Right lobe of liver (tissue), 6 donors: ENCODE results near the gene TBC1D2. TPM values are rescaled to one million over a fixed set of nuclear protein-coding genes. Genes with fewer than 3 reads are reported as not detected.

Source experiments
- ATAC-seq, 4 donors: fragments of 200-7000 bp; cut with Tn5 transposase; one replicate each; pipeline ENCODE4 v1.9.1; 2020; ENCODE audit warnings: mild to moderate bottlenecking in 4 of 4, moderate library complexity in 4 of 4
- DNase-seq, 3 donors: peaks; one replicate each; pipeline ENCODE4 v3.0.0-alpha.2; 2020
- H3K27ac ChIP-seq, 3 donors: fragments of 200-600 bp; one replicate each; pipeline ENCODE4 v1.8.0; 2022
- H3K27me3 ChIP-seq, 2 donors: fragments of 200-600 bp; one replicate each; pipeline ENCODE4 v1.8.0; 2022
- H3K36me3 ChIP-seq, 4 donors: fragments of 200-600 bp; sonication (generic) in 1 of 4; one replicate each; pipeline versions ENCODE4 v1.5.1 to v1.8.0; 2017 to 2022; ENCODE audit warnings: control low read depth in 1 of 4
- H3K4me1 ChIP-seq, 4 donors: fragments of 200-600 bp; sonication (generic) in 1 of 4; one replicate each; pipeline versions ENCODE4 v1.5.1 to v1.8.0; 2017 to 2022; ENCODE audit warnings: control low read depth in 1 of 4
- H3K4me3 ChIP-seq, 3 donors: fragments of 200-600 bp; one replicate each; pipeline ENCODE4 v1.8.0; 2022
- H3K9me3 ChIP-seq, 4 donors: fragments of 200-600 bp; sonication (generic) in 1 of 4; one replicate each; pipeline versions ENCODE4 v1.5.1 to v1.8.0; 2017 to 2022; ENCODE audit warnings: control low read depth in 1 of 4
- POLR2A ChIP-seq: fragments of 450-650 bp; IDR thresholded peaks from one replicate; pipeline ENCODE4 v1.6.1; 2017; ENCODE audit warnings: antibody characterized with exemption, mild to moderate bottlenecking
- WGBS: methylation state at CpG from one replicate; pipeline ENCODE4 v1.1.6; 2018; ENCODE audit warnings: low coverage, low lambda C conversion rate; ENCODE audit not compliant: insufficient coverage; ENCODE audit errors: missing lambda C conversion rate; 5-methylcytosine and 5-hydroxymethylcytosine counted together
- intact Hi-C, 2 donors: fragments of 100-400 bp; cut with DNase I; formaldehyde crosslinking; loops; one replicate each; pipeline versions ENCODE4 v1.11.2 to v1.14.1; 2022
- total RNA-seq, 6 experiments: library from RNA; depleted of rRNA in 2 of 6; stranded (reverse); fragments of >200 nt in 2 of 6; fragmentation: NEBNext Ultra II Directional in 3 of 6; extraction: Animal tissue kit (Norgen Biotek cat#: 25700) in 3 of 6; gene quantifications; one replicate each; pipeline versions ENCODE4 v1.1.0 to v1.2.4, GENCODE V29; 2016 to 2023
- TF ChIP-seq, protein P1 (sequence below), 4 donors: fragments of 200-600 bp in 3 of 4; fragments of 450-650 bp in 1 of 4; IDR thresholded peaks; one replicate each; pipeline versions ENCODE4 v1.5.1 to v1.8.0; 2016 to 2022; ENCODE audit warnings: antibody characterized with exemption in 4 of 4, mild to moderate bottlenecking in 2 of 4
- donor health status: DM: no; HTN: yes; CAD: no.
- donor health status: DM: no; HTN: no; CAD: no.
- donor health status: DM: no; HTN: no; CAD: no.
- donor health status: DM: no; HTN: yes; CAD: no.
- donor health status: DM: no; HTN: yes; CAD: no.

TBC1D2 gene
- total RNA-seq, 6 experiments from 2014 or later: 5.1 to 17.5 (median 9.7) TPM

DNA sequence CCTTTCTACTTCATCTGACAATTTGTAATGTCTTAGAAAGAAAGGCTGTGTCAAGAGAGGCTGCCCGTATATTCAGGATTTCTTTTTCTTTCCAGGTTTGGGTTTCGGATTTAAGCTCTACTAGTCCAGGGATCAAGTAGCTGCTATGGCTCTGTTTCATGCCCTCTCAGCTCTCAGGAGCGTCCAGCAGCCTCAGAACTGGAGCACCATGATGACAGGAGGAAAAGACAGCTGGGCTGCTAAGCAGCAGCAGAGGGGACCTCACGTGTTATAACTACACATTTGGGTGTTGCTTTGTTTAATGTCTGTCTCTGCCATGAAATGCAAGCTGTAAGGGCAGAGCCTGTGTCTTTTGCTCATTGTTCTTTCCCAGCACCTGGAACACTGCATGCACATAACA, 28.5 kb downstream of the TBC1D2 start:
- intact Hi-C loops: loop anchor here in 1 of 2 donors (10.0 kb wide), 1 partner anchor 152 kb away; no protein-coding TSS in a partner anchor
- ATAC-seq (no peak), DNase-seq (no peak)
- Histone ChIP-seq H3K4me1 (peaks cover 0 to 66% (median 34%) of the 10 kb centered on the region in 4 donors), H3K27ac (peak overlapping the region; percentile 92 to 100 (median 95)), H3K36me3 (no peaks in the 10 kb centered on the region), H3K4me3 (no peak overlapping the region), H3K27me3 (no peaks in the 10 kb centered on the region), H3K9me3 (no peaks in the 10 kb centered on the region)
- 43% methylated on average over 4 of the region's 4 CpGs for WGBS
- no peak for TF ChIP-seq POLR2A
- TF ChIP-seq, protein P1, sequence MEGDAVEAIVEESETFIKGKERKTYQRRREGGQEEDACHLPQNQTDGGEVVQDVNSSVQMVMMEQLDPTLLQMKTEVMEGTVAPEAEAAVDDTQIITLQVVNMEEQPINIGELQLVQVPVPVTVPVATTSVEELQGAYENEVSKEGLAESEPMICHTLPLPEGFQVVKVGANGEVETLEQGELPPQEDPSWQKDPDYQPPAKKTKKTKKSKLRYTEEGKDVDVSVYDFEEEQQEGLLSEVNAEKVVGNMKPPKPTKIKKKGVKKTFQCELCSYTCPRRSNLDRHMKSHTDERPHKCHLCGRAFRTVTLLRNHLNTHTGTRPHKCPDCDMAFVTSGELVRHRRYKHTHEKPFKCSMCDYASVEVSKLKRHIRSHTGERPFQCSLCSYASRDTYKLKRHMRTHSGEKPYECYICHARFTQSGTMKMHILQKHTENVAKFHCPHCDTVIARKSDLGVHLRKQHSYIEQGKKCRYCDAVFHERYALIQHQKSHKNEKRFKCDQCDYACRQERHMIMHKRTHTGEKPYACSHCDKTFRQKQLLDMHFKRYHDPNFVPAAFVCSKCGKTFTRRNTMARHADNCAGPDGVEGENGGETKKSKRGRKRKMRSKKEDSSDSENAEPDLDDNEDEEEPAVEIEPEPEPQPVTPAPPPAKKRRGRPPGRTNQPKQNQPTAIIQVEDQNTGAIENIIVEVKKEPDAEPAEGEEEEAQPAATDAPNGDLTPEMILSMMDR (IDR thresholded peaks at IDR 0.05): no peak

DNA sequence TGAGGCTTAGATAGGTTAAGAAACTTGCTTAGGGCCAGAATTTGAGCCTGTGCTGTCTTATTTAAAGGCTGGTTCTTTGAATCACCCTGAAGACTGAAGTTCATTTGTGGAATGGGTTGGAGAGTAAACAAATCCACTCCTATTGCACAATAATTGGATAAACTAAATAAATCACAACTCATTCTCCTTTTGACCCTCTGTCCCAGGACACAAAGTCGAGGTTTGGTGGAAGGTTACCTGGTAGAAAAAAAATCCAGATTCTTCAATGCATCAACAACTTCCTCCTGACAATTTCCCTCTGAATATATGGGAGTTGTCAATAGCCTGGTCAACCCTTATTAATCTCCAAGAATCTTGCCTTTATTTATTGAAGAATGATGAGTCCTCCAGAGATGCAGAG, 28.9 kb downstream of the TBC1D2 start:
- peaks cover 0 to 66% (median 34%) of the 10 kb centered on the region in 4 donors for H3K4me1 ChIP-seq
- H3K27ac ChIP-seq: peak overlapping the region; percentile 92 to 100 (median 95)
- peak in 1 of 3 donors; percentile 70 for DNase-seq
- ATAC-seq: peak; percentile 33 to 62 (median 51)
- H3K27me3 ChIP-seq: no peaks in the 10 kb centered on the region
- no peaks in the 10 kb centered on the region for H3K9me3 ChIP-seq
- WGBS: 54% methylated on average over 1 of the region's 1 CpG
- intact Hi-C loops: loop anchor here in 1 of 2 donors (10.0 kb wide), 1 partner anchor 152 kb away; no protein-coding TSS in a partner anchor
- H3K36me3 ChIP-seq: no peaks in the 10 kb centered on the region
- TF ChIP-seq, protein P1 (IDR thresholded peaks at IDR 0.05): no peak
- TF ChIP-seq POLR2A: no peak
- no peak overlapping the region for H3K4me3 ChIP-seq

DNA sequence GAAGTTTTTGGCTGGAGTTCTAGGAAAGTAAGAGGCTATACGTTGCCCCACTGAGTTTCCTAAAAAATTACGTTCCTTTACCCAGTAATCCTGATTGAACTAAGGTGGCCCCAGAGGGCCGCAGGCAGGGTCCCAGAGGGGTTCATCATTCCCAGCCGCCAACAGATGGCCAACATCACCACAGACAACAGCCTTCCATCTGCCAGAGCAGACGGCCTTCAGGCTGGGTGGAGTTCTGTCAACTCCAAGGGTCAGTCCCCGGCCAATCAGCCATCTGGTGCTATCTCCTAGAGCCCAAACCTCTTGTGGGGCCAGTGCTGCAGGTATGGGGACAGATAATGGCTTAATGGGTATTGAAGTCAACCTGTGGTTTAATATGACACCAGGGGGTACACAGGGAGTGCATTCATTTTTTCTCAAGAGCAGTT, 30.4 kb downstream of the TBC1D2 start:
- no peaks in the 10 kb centered on the region for H3K27me3 ChIP-seq
- H3K27ac ChIP-seq: peak overlapping the region; percentile 92 to 100 (median 95)

DNA sequence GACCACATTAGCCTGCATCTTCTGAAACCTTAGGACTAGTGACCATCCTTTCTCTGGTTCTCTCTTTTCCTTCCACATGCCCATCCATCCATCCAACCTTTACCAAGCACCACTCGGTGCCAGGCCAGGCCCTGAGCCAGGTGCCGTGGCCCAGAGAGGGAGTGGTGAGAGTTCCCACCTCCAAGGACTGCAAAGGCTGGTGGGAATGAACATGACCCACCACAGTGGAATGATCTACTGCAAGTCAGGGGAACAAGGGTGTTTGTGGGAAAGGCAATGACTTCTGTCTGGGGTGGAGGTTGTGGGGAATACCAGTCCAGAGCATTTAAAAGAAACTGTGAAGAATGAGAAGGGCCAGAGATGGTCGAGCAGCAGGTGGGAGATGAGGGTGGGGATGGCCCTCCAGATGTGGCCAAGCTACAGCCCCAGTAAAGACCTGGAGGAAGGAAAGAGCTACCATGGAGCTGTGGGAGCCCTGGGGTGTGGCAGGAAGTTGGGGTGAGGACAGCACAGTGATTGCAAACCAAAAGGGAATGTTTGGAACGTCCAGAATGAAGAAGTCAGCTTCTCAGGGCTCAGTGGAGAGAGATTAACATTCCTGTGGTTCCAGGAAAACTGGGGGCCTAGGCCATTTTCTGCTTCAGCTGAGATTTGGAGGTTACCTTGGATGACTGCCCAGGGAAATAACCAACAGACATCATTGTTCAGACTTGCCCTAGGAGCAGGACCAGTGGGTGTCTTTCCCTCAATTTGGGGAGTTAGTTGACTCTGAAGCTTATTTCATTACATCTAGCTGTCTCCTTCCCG, 32.4 kb downstream of the TBC1D2 start:
- H3K9me3 ChIP-seq: no peaks in the 10 kb centered on the region
- TF ChIP-seq, protein P1 (IDR thresholded peaks at IDR 0.05): no peak
- TF ChIP-seq POLR2A: no peak
- WGBS: 52% methylated on average over 5 of the region's 5 CpGs
- peaks cover 0 to 52% (median 30%) of the 10 kb centered on the region in 4 donors for H3K4me1 ChIP-seq
- intact Hi-C loops: loop anchor here in 1 of 2 donors (10.0 kb wide), 1 partner anchor 148 kb away; no protein-coding TSS in a partner anchor
- ATAC-seq (no peak), DNase-seq (no peak)
- H3K36me3 ChIP-seq: peaks cover 0 to 2% (median 0%) of the 10 kb centered on the region in 4 donors
- H3K27me3 ChIP-seq: no peaks in the 10 kb centered on the region
- peak overlapping the region in 1 of 3 donors; percentile 18 for H3K27ac ChIP-seq
- no peak overlapping the region for H3K4me3 ChIP-seq

More for the DNA sequence above, 30.4 kb downstream of the TBC1D2 start:
- ATAC-seq (peak; percentile 26 to 63 (median 58)), DNase-seq (peak in 2 of 3 donors; percentile 79 to 89)
- H3K9me3 ChIP-seq: no peaks in the 10 kb centered on the region
- peaks cover 0 to 2% (median 0%) of the 10 kb centered on the region in 4 donors for H3K36me3 ChIP-seq
- WGBS: 46% methylated on average over 4 of the region's 6 CpGs
- peaks cover 0 to 54% (median 29%) of the 10 kb centered on the region in 4 donors for H3K4me1 ChIP-seq
- intact Hi-C loops: loop anchor here in 1 of 2 donors (10.0 kb wide), 1 partner anchor 150 kb away; no protein-coding TSS in a partner anchor
- TF ChIP-seq, protein P1 (IDR thresholded peaks at IDR 0.05): no peak
- no peak for TF ChIP-seq POLR2A
- H3K4me3 ChIP-seq: no peak overlapping the region
